DOHH2 (cell line): ENCODE measurements around the gene FAAP100.
A peak's percentile ranks its signal among the peaks of the same experiment; 100 is the strongest.

Experiments used
- H3F3A ChIP-seq: fragments of 200-600 bp; sonication (generic), shearing (Covaris generic); 2 replicates; pipeline ENCODE4 v1.6.0; 2016; ENCODE audit warnings: antibody characterized with exemption, mild to moderate bottlenecking; ENCODE audit not compliant: control insufficient read depth, insufficient read depth
- H3K27ac ChIP-seq: fragments of 200-600 bp; sonication (generic); 2 replicates; pipeline ENCODE4 v1.5.1; 2014; ENCODE audit warnings: low read depth, mild to moderate bottlenecking, low read length, moderate library complexity
- H3K27me3 ChIP-seq: fragments of 200-600 bp; sonication (generic); 2 replicates; pipeline ENCODE4 v1.6.1; 2014; ENCODE audit warnings: mild to moderate bottlenecking, low read length, mixed read lengths; ENCODE audit not compliant: control insufficient read depth
- H3K36me3 ChIP-seq: fragments of 200-600 bp; sonication (generic); 2 replicates; pipeline ENCODE4 v1.6.1; 2014; ENCODE audit warnings: mild to moderate bottlenecking, low read length, moderate library complexity, mixed read lengths; ENCODE audit not compliant: control insufficient read depth
- H3K4me1 ChIP-seq: fragments of 200-600 bp; sonication (generic); 2 replicates; pipeline ENCODE4 v1.6.1; 2014; ENCODE audit warnings: mild to moderate bottlenecking, low read length, mixed read lengths; ENCODE audit not compliant: control insufficient read depth
- H3K4me2 ChIP-seq: fragments of 200-600 bp; sonication (generic); 2 replicates; pipeline ENCODE4 v1.6.0; 2014; ENCODE audit warnings: mild to moderate bottlenecking, low read length, moderate library complexity
- H3K4me3 ChIP-seq: fragments of 200-600 bp; sonication (generic); 2 replicates; pipeline ENCODE4 v1.5.1; 2014; ENCODE audit warnings: mild to moderate bottlenecking, low read length, mixed read lengths
- H3K79me2 ChIP-seq: fragments of 200-600 bp; sonication (generic); 2 replicates; pipeline ENCODE4 v1.6.1; 2014; ENCODE audit warnings: mild to moderate bottlenecking, low read length, mixed read lengths; ENCODE audit not compliant: control insufficient read depth
- H3K9me2 ChIP-seq: fragments of 200-600 bp; sonication (generic); replicated peaks from 2 replicates; pipeline ENCODE4 v1.6.1; 2014; ENCODE audit warnings: mild to moderate bottlenecking, low read length, mixed read lengths; ENCODE audit not compliant: control insufficient read depth
- H3K9me3 ChIP-seq: fragments of 200-600 bp; sonication (generic); 2 replicates; pipeline ENCODE4 v1.6.1; 2014; ENCODE audit warnings: antibody characterized with exemption, low read length, mixed read lengths; ENCODE audit not compliant: control insufficient read depth, insufficient read depth
- H4K20me1 ChIP-seq: fragments of 200-600 bp; sonication (generic); 2 replicates; pipeline ENCODE4 v1.6.0; 2014; ENCODE audit warnings: low read depth, mild to moderate bottlenecking, antibody characterized with exemption, low read length, moderate library complexity; ENCODE audit not compliant: control insufficient read depth, insufficient read depth
- EZH2phosphoT487 ChIP-seq: fragments of 200-600 bp; sonication (generic); IDR thresholded peaks from 2 replicates; pipeline ENCODE4 v1.6.1; 2017; ENCODE audit warnings: borderline replicate concordance, mild to moderate bottlenecking, antibody characterized with exemption, low read length, moderate library complexity, mixed read lengths
- TF ChIP-seq, protein P1 (sequence below): fragments of 200-600 bp; sonication (generic); IDR thresholded peaks from one replicate; pipeline ENCODE4 v1.5.1; 2014; ENCODE audit warnings: antibody characterized with exemption, mild to moderate bottlenecking, low read depth, low read length; ENCODE audit not compliant: poor library complexity, severe bottlenecking

Gene FAAP100

GRCh38 chr17:81553018-81553615 is 964 bp upstream of the FAAP100 start:
- H3K4me3 ChIP-seq, result peak overlapping the region; percentile 93
- H4K20me1 ChIP-seq, result 0 out of 2 replicates have a peak, but pooled peaks cover 5% of the 10 kb centered on the region
- H3K27ac ChIP-seq, result peak overlapping the region; percentile 73
- peaks cover 39% of the 10 kb centered on the region for H3K36me3 ChIP-seq
- no peak for TF ChIP-seq EZH2phosphoT487
- TF ChIP-seq, protein P1, sequence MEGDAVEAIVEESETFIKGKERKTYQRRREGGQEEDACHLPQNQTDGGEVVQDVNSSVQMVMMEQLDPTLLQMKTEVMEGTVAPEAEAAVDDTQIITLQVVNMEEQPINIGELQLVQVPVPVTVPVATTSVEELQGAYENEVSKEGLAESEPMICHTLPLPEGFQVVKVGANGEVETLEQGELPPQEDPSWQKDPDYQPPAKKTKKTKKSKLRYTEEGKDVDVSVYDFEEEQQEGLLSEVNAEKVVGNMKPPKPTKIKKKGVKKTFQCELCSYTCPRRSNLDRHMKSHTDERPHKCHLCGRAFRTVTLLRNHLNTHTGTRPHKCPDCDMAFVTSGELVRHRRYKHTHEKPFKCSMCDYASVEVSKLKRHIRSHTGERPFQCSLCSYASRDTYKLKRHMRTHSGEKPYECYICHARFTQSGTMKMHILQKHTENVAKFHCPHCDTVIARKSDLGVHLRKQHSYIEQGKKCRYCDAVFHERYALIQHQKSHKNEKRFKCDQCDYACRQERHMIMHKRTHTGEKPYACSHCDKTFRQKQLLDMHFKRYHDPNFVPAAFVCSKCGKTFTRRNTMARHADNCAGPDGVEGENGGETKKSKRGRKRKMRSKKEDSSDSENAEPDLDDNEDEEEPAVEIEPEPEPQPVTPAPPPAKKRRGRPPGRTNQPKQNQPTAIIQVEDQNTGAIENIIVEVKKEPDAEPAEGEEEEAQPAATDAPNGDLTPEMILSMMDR, result peak; percentile 38
- H3K27me3 ChIP-seq, result no peaks in the 10 kb centered on the region
- no peaks in the 10 kb centered on the region for H3K9me3 ChIP-seq
- H3K4me2 ChIP-seq, result peak overlapping the region; percentile 99
- H3K4me1 ChIP-seq, result peaks cover 29% of the 10 kb centered on the region
- peaks cover 7% of the 10 kb centered on the region for H3F3A ChIP-seq
- peaks cover 32% of the 10 kb centered on the region for H3K79me2 ChIP-seq
- no peaks in the 10 kb centered on the region for H3K9me2 ChIP-seq

GRCh38 chr17:81551458-81552243 is 502 bp downstream of the FAAP100 start:
- peak overlapping the region; percentile 93 for H3K4me3 ChIP-seq
- TF ChIP-seq, protein P1, result no peak
- no peak for TF ChIP-seq EZH2phosphoT487
- H3K9me2 ChIP-seq, result no peaks in the 10 kb centered on the region
- peak overlapping the region; percentile 73 for H3K27ac ChIP-seq
- H3K27me3 ChIP-seq, result no peaks in the 10 kb centered on the region
- peaks cover 32% of the 10 kb centered on the region for H3K79me2 ChIP-seq
- H3K4me1 ChIP-seq, result peaks cover 29% of the 10 kb centered on the region
- no peaks in the 10 kb centered on the region for H3K9me3 ChIP-seq
- H3K4me2 ChIP-seq, result peak overlapping the region; percentile 99
- peaks cover 7% of the 10 kb centered on the region for H3F3A ChIP-seq
- H3K36me3 ChIP-seq, result peaks cover 43% of the 10 kb centered on the region
- H4K20me1 ChIP-seq, result 0 out of 2 replicates have a peak, but pooled peaks cover 5% of the 10 kb centered on the region

DNA sequence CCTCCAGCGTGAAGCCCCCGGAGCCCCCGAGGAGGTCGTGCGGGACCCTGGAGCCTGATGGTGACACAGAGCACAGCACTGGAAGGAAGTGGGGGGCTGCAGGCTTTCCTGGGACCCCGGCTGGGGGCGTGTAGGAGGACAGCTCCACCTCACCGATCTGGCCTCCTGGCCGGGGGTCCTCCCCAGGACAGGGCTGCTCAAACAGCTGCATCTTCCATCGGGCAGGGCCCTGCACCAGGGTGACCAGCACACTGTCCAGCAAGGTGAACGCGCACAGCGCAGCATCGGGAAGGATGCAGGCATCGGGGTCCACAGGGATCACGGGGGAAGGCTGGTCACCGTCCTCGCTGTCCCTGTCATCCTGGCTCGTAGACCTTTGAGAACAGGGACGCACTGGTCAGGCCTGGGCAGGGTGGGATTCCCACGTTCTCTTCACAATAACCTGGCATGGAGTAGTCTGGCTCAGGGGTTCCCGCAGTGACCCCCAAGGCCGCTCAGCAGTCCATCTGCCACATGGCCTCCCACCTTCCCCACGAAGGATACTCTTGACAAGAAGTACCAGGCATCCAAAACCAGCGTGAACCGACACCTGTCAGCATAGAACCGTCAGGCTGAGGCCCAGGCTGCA is 1.2 kb downstream of the FAAP100 start:
- Histone ChIP-seq H3K36me3 (peaks cover 47% of the 10 kb centered on the region), H3K9me3 (no peaks in the 10 kb centered on the region), H3K4me3 (peak overlapping the region; percentile 93), H3K4me2 (peak overlapping the region; percentile 99), H3K9me2 (no peaks in the 10 kb centered on the region), H3K27ac (no peak overlapping the region), H3K4me1 (peaks cover 29% of the 10 kb centered on the region), H3K27me3 (no peaks in the 10 kb centered on the region), H4K20me1 (0 out of 2 replicates have a peak, but pooled peaks cover 5% of the 10 kb centered on the region), H3F3A (peaks cover 7% of the 10 kb centered on the region), H3K79me2 (peaks cover 32% of the 10 kb centered on the region)
- TF ChIP-seq EZH2phosphoT487, result no peak
- TF ChIP-seq, protein P1, result no peak
